Caki2 (cell line): ENCODE data around the gene RAB3GAP1. TPM values are rescaled to one million over a fixed set of nuclear protein-coding genes. Genes with fewer than 3 reads are reported as not detected.
"Not testable (repeated sequence)": the region's sequence is repeated elsewhere in the genome, so short reads cannot be mapped to it uniquely, and the experiment has no call there.

Experiments
- DNase-seq: peaks from one replicate; pipeline ENCODE4 v3.0.0-alpha.2; 2015; ENCODE audit warnings: low read depth
- in situ Hi-C: cut with HindIII; loops from 2 replicates; pipeline ENCODE4 v1.10.0; 2016; ENCODE audit warnings: low sequenced_read_pairs, low pct_unique_long_range_greater_than_20kb, mixed read lengths
- total RNA-seq: library from RNA; depleted of rRNA; stranded (reverse); fragments of >200 nt; shearing (Covaris generic); gene quantifications from 2 replicates; pipeline ENCODE4 v1.2.3, GENCODE V29; 2014; ENCODE audit warnings: low replicate concordance

Gene RAB3GAP1
- total RNA-seq, 1 experiment from 2014 or later: 18.4 TPM

DNA sequence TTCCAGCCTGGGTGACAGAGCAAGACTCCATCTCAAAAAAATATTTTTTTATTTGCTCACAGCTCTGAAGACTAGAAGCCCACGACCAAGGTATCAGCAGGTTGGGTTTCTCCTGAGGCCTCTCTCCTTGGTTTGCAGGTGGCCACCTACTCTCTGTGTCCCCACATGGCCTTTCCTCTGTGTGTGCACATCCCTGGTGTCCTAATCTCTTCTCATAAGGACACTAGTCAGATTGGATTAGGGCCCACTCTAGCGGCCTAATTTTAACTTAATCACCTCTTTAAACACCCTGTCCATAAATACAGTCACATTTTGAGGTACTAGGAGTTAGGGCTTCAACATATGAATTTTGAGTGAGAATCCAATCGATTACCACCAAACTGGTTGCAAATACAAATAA is 2.0 kb upstream of the RAB3GAP1 start:
- in situ Hi-C loops: no loop called here
- DNase-seq: no peak

DNA sequence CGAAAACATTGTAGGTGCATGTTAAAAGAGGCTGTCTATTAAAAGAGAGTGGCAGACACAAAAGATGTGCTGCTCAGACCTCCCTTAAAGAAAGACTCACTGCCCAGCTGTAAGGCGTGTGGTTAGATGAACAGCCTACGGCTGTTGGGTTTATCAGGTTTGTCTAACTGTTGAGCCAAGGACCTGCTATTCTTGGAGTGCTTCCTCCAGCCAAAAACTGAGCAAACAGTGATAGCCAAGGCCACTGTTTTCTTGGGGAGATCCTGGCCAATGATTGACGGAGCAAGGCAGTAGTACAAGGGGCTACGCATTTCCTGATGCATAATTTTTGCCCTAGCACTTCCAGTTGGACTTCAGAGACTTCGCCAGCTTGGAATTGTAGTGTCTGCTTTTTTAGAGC is 1.4 kb upstream of the RAB3GAP1 start:
- no peak for DNase-seq
- in situ Hi-C loops: no loop called here

GRCh38 chr2:135052997-135053474 is 944 bp downstream of the RAB3GAP1 start:
- DNase-seq: no peak

GRCh38 chr2:135055182-135055786 is 3.2 kb downstream of the RAB3GAP1 start:
- DNase-seq: no peak
- in situ Hi-C loops: no loop called here

More at GRCh38 chr2:135052997-135053474, 944 bp downstream of the RAB3GAP1 start:
- in situ Hi-C loops: no loop called here

- no peak for DNase-seq
- in situ Hi-C loops: no loop called here
Observed at GRCh38 chr2:135056790-135057189, 4.7 kb downstream of the RAB3GAP1 start.

DNA sequence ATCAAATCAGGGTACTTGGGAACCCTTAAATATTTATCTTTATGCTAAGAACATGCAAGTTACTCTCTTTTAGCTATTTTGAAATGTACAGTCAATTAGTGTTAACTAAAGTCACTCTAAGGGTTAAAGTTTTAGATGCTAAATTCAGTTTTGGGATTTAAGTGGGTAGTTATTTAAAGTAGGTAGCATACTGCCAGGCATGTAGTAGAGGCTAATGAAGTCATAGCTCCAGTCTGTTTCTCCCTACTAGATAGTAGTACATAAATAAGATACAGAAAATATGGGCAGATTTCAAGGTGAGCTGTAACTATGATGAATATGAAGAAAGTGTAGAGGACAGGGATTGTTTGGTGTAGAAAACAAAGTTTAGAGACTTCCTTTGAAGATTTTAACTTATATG is 7.5 kb downstream of the RAB3GAP1 start:
- DNase-seq: no peak
- in situ Hi-C loops: no loop called here

- in situ Hi-C loops: no loop called here
Observed at GRCh38 chr2:135063210-135063609, 11.1 kb downstream of the RAB3GAP1 start.

DNA sequence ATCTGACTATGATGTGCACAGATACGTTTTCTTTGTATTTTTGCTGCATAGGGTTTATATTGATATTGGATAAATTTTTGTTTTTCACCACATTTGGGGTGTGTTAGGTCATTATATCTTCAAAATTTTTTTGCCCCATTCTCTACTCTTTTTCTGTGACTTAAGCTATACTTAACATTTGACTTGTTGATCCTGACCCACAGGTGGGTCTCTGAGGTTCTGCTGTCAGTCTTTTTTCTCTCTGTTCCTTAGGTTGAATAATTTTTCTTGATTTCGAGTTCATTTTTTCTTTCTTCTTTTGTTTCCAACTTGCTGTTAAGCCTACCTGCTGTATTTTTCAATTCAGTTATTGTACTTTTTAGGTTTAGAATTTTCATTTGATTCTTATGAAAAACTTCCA is 12.1 kb downstream of the RAB3GAP1 start:
- in situ Hi-C loops: no loop called here
- no peak for DNase-seq

More at GRCh38 chr2:135063210-135063609, 11.1 kb downstream of the RAB3GAP1 start:
- DNase-seq: no peak

GRCh38 chr2:135066710-135067109 is 14.6 kb downstream of the RAB3GAP1 start:
- in situ Hi-C loops: no loop called here
- no peak for DNase-seq

DNA sequence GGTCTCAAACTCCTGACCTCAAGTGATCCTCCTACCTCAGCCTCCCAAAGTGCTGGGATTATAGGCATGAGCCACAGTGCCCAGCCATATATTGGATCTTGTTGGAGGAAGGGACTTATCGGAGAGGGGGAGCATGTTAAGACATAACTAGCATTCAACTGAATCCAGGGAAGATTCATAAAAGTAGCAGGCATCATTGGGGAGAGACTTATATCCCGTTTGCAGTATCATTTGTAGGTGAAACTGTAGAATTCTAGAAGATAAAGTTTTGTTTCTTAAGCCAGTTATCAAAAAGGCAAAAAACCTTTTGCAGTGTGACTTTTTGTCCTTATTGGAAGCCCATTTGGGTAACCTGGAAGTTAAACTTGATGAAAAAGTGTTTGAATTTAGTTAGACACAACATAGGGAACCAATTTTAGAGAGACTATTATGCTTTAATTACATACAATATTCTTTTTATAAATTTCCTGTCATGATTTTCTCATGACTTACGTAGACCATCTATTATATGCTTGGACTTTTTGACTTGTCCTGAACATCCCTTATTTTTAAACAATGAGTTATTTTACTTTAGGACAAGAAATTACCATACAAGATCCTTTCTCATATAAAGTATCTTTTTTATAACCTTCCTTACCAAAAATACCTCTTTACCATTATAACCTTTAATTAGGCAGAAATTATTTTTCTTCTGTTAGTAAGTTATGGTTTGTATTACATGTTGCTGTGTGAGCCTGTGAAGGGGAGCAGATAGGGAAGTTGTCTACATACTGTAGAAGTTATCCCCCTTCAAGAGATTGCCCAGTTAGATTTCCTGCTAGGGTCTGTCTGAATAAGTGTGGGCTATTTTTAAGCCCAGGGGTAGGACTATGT is 20.3 kb downstream of the RAB3GAP1 start:
- in situ Hi-C loops: no loop called here
- peak; percentile 18 for DNase-seq

GRCh38 chr2:135074216-135074615 is 22.1 kb downstream of the RAB3GAP1 start:
- in situ Hi-C loops: no loop called here
- DNase-seq: no peak

- DNase-seq: no peak
- in situ Hi-C loops: no loop called here
Observed at GRCh38 chr2:135076556-135076955, 24.5 kb downstream of the RAB3GAP1 start.

DNA sequence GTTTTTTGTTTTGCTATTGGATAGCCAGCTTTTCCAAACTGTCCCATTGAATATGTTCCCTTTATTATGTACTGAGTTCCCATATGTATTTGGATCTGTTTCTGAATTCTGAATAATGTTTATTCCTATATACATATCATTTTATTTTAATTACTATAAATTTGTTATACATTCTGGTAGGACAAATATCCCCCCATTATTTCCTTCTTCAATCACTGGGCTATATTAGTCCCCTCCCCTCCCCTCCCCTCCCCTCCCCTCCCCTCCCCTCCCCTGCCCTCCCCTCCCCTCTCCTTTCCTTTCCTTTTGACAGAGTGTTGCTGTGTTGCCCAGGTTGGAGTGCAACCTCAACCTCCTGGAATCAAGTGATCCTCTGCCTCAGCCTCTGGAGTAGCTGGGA is 26.3 kb downstream of the RAB3GAP1 start:
- no peak for DNase-seq
- in situ Hi-C loops: no loop called here

DNA sequence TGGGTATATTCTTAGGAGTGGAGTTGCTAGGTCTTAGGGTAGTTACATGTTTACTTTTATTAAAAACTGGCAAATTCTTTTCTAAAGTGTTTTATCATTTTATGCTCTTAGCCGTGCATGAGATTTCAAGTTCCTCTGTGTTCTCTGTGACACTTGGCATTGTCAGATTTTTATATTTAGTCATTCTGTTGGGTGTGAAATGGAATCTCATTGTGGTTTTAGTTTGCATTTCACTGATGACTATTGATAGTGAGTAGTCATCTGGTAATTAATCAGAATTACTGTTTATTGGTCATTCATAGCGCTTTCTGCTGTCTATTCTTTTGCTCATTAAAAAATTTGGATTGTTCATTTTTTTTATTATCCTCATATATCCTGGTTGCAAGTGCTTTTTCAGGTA is 34.1 kb downstream of the RAB3GAP1 start:
- in situ Hi-C loops: no loop called here
- no peak for DNase-seq

DNA sequence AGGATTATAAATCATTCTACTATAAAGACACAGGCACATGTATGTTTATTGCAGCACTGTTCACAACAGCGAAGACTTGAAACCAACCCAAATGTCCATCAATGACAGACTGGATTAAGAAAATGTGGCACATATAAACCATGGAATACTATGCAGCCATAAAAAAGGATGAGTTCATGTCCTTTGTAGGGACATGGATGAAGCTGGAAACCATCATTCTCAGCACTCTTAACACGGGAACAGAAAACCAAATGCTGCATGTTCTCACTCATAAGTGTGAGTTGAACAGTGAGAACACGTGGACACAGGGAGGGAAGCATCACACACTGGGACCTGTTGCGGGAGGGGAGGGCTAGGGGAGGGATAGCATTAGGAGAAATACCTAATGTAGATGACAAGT is 37.5 kb downstream of the RAB3GAP1 start:
- in situ Hi-C loops, DNase-seq: not testable (repeated sequence)

- in situ Hi-C loops: no loop called here
- DNase-seq: no peak
Observed at GRCh38 chr2:135091681-135092080, 39.6 kb downstream of the RAB3GAP1 start.

GRCh38 chr2:135093193-135093592 is 41.1 kb downstream of the RAB3GAP1 start:
- DNase-seq: no peak
- in situ Hi-C loops: no loop called here

DNA sequence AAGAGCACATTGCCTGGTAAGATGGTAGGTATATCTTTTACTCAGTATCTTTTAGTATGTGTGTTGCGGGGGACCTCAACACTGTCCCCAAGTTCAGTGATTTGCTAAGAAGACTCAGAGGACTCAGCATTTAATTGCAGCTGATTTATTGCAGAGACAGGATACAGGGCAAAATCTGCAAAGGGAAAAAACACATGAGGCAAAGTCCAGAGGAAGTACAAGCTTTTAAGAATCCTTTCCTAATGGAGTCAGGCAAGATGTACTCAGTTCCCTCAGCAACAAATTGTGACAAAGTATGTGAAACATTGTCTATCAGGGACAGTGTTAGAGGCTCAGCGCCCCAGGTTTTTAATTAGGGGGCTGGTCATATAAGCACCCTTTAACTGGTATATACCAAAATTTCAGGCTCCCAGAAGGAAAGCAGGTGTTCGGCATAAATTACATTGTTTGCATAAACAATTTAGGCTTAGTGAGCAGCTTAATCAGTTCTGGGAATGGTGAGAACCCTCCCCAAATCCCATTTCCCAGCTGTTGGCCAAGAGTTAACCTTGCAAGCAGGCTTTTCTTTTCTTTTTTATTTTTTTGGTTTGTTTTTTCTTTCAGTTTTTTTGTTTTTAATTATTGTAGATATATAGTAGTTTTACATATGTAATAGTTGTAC is 41.7 kb downstream of the RAB3GAP1 start:
- in situ Hi-C loops: no loop called here
- DNase-seq: no peak

DNA sequence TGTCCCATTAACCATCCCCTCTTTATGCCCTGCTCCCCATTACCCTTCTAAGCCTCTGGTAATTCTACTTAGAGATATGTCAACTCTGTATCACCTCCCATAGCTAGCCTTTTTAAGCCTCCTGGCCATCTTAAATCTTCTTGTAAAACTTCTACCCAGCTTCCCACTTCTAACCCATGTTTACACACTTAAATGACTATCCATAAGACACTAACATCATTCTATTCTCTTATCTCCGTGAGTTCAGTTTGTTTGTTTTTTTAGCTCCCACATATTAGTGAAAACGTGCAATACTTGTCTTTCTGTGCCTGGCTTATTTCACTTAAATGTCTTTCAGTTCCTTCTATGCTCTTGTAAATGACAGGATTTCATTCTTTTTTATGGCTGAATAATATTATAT is 42.4 kb downstream of the RAB3GAP1 start:
- no peak for DNase-seq
- in situ Hi-C loops: no loop called here
